ENCODE data around the gene P3H3. TPM values are rescaled to one million over a fixed set of nuclear protein-coding genes. Genes with fewer than 3 reads are reported as not detected.
A peak's percentile ranks its signal among the peaks of the same experiment; 100 is the strongest.

P3H3 gene
- total and polyA plus RNA-seq, 9 donors, result 4.7 to 92.3 (median 61.1) TPM

- no peak overlapping the region for H3K27ac ChIP-seq
- H3K9me3 ChIP-seq, result no peaks in the 10 kb centered on the region
- TF ChIP-seq POLR2A (IDR thresholded peaks at IDR 0.05) (no peak), EP300 (IDR thresholded peaks at IDR 0.05) (no peak)
- TF ChIP-seq, protein P1, sequence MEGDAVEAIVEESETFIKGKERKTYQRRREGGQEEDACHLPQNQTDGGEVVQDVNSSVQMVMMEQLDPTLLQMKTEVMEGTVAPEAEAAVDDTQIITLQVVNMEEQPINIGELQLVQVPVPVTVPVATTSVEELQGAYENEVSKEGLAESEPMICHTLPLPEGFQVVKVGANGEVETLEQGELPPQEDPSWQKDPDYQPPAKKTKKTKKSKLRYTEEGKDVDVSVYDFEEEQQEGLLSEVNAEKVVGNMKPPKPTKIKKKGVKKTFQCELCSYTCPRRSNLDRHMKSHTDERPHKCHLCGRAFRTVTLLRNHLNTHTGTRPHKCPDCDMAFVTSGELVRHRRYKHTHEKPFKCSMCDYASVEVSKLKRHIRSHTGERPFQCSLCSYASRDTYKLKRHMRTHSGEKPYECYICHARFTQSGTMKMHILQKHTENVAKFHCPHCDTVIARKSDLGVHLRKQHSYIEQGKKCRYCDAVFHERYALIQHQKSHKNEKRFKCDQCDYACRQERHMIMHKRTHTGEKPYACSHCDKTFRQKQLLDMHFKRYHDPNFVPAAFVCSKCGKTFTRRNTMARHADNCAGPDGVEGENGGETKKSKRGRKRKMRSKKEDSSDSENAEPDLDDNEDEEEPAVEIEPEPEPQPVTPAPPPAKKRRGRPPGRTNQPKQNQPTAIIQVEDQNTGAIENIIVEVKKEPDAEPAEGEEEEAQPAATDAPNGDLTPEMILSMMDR (IDR thresholded peaks at IDR 0.05), result no peak
- peaks cover 14% of the 10 kb centered on the region for H3K4me1 ChIP-seq (ENCODE audit: insufficient read depth)
- intact Hi-C loops (cut with DNase I), result loop anchor here in 2 of 4 donors (5.0 kb wide), 2 partner anchors 41 to 86 kb away; no protein-coding TSS in a partner anchor
- no peaks in the 10 kb centered on the region for H3K36me3 ChIP-seq
- WGBS, 3 donors, result 75 to 77% (median 76%) methylated on average over 8 to 12 of the region's 12 CpGs
- DNase-seq, result no peak
- H3K4me3 ChIP-seq, result no peak overlapping the region
- H3K27me3 ChIP-seq, result no peaks in the 10 kb centered on the region
These were observed 4.8 kb upstream of the P3H3 start for GRCh38 chr12:6823182-6824084.

- intact Hi-C loops (cut with DNase I), result loop anchor here in 2 of 4 donors (5.0 kb wide), 2 partner anchors 42 to 87 kb away; no protein-coding TSS in a partner anchor
- TF ChIP-seq POLR2A (IDR thresholded peaks at IDR 0.05), result no peak
- Histone ChIP-seq H3K27me3 (no peaks in the 10 kb centered on the region), H3K9me3 (no peaks in the 10 kb centered on the region), H3K4me1 (ENCODE audit: insufficient read depth) (peaks cover 14% of the 10 kb centered on the region), H3K4me3 (no peak overlapping the region), H3K36me3 (no peaks in the 10 kb centered on the region), H3K27ac (no peak overlapping the region)
- WGBS, 3 donors, result 84 to 89% (median 87%) methylated on average over 36 to 37 of the region's 37 CpGs
- DNase-seq, result peak in 1 of 5 donors; percentile 35
These were observed 4.0 kb upstream of the P3H3 start for GRCh38 chr12:6824085-6824775.

GRCh38 chr12:6824901-6825381 lies 3.3 kb upstream of the P3H3 start:
- DNase-seq, result peak in 1 of 5 donors; percentile 37
- intact Hi-C loops (cut with DNase I), result loop anchor here (5.0 kb wide), 4 partner anchors 43 to 208 kb away; partner anchors contain the start of gene MLF2 (in 2 of the 4)
- Histone ChIP-seq H3K4me3 (no peak overlapping the region), H3K27me3 (no peaks in the 10 kb centered on the region), H3K27ac (no peak overlapping the region), H3K9me3 (no peaks in the 10 kb centered on the region), H3K36me3 (no peaks in the 10 kb centered on the region), H3K4me1 (ENCODE audit: insufficient read depth) (peaks cover 14% of the 10 kb centered on the region)
- TF ChIP-seq EP300 (IDR thresholded peaks at IDR 0.05) (no peak), POLR2A (IDR thresholded peaks at IDR 0.05) (no peak)
- TF ChIP-seq, protein P1 (IDR thresholded peaks at IDR 0.05), result no peak
- 26 to 31% (median 30%) methylated on average over 12 of the region's 12 CpGs for WGBS, 3 donors

- TF ChIP-seq EP300 (IDR thresholded peaks at IDR 0.05) (no peak), POLR2A (IDR thresholded peaks at IDR 0.05) (no peak)
- TF ChIP-seq, protein P1 (IDR thresholded peaks at IDR 0.05), result peak; percentile 87 to 91 (median 89)
- WGBS, 3 donors, result 5 to 7% (median 6%) methylated on average over 19 of the region's 19 CpGs
- intact Hi-C loops (cut with DNase I), result loop anchor here in 3 of 4 donors (5.0 kb wide), 3 partner anchors 73 to 208 kb away; partner anchors contain the start of gene MLF2 (in 2 of the 3)
- H3K9me3 ChIP-seq, result no peaks in the 10 kb centered on the region
- no peak overlapping the region for H3K27ac ChIP-seq
- H3K36me3 ChIP-seq, result no peaks in the 10 kb centered on the region
- H3K4me3 ChIP-seq, result peak overlapping the region; percentile 22
- peak; percentile 73 to 91 (median 90) for DNase-seq
- H3K27me3 ChIP-seq, result no peaks in the 10 kb centered on the region
- peaks cover 14% of the 10 kb centered on the region for H3K4me1 ChIP-seq (ENCODE audit: insufficient read depth)
These were observed 2.6 kb upstream of the P3H3 start for GRCh38 chr12:6825398-6826124.
